Measurements from ENCODE around the gene ZNF534.
"Not testable (repeated sequence)": the region's sequence is repeated elsewhere in the genome, so short reads cannot be mapped to it uniquely, and the experiment has no call there.

The ZNF534 gene

DNA sequence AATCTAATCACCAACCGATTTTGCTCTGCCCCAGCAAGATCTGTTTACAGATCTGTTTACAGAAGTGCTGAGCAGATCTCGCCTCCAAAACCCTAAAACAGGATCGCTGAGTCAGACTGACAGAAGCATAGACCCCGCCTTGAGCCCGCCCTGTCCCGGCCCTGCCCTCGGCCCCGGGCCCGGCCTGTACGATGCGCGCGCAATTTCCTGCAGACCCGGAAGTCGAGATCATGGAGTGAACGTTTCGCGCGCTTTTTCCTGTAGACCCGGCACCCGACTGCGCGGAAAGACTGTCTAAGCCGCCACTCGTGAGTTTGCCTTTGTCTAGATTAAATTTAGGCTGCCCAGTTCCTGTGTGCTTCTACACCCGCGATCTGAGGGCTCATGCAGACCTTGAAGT, at the start of gene ZNF534:
TSS of gene ZNF534 (plus strand) at position 212 of the 400 bp plus-strand sequence. CDS start 2,327 bp downstream, outside the sequence.
- DNase-seq, result no peak

DNA sequence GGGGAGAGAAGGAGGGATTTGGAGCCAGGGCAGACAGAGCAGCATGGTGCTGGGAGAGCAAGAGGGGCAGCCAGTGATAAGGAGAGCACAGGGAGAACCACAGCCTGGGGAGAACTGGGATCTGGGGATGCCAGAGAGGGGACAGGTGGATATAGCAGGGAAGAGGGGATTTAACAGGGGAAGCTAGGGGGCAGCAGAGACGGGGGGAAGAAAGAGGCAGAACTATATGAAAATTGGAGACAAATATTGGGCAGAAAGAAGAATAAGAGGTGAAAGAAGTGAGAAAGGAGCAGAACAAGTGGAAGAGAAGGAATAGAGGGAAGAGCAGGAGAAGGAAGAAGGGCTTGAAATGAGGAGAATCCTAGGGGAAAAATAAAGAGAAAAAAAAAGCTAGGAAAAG, 37.8 kb upstream of the ZNF534 start:
- no peak for DNase-seq

DNA sequence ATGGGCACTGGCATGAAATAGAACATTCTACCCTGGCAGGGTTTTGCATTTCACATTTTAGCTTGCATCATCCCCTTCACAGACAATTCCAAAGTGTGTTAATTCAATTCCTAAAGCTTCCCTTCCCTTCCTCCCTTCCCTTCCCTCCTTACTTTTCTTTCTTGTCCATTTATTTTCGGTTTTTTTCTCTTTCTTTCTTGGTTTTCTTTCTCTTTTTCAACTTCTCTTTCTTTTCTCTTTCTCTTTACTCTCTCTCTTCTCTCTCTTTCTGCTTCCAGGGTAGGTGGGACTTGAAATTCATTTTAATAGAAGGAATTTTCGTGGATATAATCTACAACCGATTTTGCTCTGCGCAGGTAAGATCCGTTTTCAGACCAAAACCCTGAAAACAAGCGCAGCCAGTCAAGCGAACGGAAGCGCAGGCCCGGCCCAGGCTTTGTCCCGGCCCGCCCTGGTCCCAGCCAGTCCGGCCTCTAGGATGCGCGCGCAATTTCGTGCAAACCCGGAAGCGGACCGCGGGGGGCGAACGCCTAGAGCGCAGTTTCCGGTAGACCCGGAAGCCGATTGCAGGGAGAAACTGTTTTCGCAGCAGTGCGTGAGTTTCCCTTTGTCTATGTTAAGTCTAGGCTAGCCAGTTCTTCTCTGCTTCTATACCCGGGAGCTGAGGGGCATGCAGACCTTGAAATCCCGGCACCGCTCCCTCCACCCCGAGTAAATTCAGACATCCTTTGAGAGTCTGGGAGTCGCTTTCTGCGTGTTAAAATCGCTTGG, 31.5 kb upstream of the ZNF534 start, which contains the start of gene ZNF528:
TSS of gene ZNF528 (plus strand) at position 540 of the 771 bp plus-strand sequence. CDS start 4,165 bp downstream, outside the sequence.
- no peak for DNase-seq

DNA sequence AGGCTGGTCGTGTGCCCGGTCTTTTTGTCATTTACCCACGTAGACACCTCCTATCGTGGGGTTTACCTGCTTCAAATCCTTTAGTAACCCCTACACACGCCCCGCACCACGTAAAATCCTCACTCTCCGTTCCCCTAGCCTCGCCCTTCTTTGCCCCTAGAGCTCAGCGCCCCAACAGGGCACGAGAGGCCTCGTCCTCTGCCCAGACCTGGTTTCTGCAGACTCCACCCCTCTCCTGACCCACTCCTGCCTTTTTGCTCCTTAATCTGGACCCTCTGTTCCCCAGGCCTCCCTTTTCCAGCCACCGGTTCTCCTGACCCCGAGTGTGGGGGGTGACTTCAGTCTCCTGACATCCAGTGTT, 30.9 kb upstream of the ZNF534 start:
- DNase-seq, result no peak

DNA sequence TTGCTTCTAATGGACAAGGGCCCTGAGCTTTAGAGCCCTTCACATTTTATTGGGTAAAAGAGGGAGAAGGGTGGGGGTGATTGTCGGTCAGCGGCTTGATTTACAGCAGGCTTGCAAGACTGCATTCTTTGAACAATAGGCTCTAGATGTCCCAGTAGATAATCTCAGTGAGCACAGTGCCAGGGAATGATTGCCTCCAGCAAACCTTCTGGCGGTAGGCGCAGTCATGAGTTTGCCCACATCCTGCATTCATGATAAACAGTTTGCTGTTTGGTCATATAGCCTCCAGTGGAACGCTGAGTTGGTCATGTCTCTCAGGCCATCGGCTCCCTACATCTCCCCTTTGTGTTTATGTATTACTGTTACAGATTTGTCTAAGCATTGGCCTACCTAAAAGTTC, 18.7 kb upstream of the ZNF534 start:
- no peak for DNase-seq

DNA sequence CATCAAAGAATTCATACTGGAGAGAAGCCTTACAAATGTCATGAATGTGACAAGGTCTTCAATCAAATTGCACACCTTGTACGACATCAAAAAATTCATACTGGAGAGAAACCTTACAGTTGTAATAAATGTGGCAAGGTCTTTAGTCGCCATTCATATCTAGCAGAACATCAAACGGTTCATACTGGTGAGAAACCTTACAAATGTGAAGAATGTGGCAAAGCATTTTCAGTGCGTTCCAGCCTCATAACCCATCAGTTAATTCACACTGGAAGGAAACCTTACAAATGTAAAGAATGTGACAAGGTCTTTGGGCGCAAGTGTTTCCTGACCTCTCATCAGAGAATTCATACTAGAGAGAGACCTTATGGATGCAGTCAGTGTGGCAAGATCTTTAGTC, 13.2 kb upstream of the ZNF534 start:
- no peak for DNase-seq

DNA sequence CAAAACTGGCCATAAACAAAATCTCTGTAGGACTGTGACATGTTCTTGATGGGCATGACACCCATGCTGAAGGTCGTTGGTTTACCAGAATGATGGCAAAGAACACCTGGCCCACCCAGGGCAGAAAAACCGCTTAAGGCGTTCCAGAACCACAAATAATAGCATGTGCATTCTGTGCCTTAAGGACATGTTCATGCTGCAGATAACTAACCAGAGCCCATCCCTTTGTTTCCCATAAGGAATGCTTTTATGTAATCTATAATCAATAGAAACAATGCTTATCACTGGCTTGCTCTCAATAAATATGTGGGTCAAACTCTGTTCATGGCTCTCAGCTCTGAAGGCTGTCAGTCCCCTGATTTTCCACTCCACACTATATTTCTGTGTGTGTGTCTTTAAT, 13.2 kb downstream of the ZNF534 start:
- no peak for DNase-seq

DNA sequence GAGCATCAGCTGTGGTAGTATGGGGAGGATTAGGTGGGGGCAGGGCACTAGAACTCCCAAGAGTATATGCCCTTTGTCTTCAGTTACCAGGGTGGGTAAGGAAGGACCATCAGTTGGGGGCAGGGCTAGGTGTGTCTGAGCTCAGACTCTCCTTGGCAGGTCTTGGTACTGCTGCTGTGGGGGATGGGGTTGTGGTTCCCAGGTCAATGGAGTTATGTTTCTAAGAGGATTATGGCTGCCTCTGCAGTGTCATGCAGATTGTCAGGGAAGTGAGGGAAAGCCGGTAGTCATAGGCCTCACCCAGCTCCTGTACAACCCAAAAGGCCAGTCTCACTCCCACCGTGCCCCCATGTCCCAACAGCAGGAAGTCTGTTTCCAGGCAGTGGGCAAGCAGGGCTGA, 15.6 kb downstream of the ZNF534 start:
- no peak for DNase-seq

DNA sequence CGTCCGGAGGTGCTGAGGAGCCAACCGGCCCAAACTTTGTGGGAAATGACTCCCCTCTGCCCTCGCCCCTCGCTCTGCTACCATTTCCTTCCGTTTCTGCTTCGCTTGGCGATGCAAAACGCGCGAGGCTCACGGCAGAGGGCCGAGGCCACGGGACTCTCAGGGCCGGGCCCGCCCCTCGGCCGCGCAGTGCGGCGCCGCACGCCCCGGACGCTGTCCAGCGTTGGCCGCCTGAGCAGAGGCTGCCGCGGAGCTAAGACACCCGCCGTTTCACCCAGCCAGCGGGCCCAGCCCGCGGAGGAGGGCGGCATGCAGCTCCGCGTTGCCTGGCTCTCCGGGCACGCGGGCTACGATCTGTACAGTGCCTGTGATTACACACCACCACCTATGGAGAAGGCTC, 22.3 kb downstream of the ZNF534 start:
- no peak for DNase-seq

DNA sequence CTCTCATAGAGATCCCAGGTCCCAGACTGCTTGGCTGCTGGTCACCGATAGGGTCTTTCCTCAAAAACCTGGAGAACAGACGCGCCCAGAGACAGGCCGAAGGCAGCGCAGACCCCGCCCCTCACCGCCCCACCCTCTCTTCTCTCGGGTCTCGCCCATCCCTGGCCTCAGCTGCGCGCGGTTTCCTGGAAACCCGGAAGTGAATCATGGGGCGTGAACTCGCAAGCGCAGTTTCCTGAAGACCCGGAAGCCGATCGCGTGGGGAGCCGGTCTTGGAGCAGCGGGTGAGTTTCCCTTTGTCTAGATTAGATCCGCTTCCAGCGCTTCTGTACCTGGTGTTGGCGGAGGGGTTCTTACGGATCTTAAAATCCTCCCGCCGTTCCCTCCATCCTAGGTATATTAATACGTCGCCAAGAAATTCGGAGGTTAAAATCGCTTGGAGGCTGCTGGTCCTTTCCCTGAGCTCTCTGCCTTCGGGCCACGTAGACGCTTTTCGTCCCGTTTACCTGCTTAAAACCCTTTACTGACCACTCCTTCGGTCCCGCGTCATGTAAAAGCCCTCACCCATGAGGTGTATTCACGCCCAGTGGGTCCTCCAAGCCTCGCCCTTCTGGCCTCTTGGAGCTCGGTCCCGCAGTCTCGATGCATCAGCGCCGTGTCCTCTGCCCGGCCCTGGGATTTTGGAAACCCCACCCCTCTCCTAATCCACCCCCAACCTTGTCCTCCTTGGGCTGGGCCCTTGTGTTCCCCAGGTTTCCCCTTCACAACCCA, 24.6 kb downstream of the ZNF534 start, which contains the start of gene ZNF578:
TSS of gene ZNF578 (plus strand) at position 230 of the 771 bp plus-strand sequence. CDS start 48,293 bp downstream, outside the sequence.
- no peak for DNase-seq

DNA sequence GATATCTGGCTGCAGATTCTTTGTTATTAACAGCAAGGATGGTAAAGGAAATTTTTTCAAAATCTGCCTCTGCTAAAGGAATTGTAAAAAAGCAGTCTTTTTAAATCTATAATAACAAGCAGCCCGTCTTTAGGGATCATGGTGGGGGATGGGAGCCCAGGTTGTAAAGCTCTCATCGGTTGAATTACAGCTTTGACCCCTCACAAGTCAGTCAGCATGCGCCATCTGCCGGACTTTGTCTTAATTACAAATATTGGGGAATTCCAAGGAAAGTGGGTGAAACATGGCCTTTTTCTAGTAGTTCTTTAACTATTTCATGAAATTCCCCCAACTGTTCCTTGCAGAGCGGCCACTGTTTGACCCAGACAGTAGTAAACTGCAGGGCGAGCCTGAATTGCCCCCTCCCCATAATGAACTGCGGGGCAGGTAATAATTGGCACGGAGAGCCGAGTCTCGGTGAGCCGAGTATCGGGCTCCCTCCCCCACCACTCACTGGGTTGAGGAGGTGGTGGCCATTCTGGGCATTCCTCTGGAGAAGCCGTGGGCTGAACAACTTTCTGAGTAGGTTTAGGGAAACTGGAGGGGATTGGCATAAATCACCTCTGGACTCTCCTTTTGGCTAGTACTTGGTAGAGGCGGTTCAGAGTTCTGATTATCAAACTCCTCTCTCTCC, 36.0 kb downstream of the ZNF534 start:
- no peak for DNase-seq

DNA sequence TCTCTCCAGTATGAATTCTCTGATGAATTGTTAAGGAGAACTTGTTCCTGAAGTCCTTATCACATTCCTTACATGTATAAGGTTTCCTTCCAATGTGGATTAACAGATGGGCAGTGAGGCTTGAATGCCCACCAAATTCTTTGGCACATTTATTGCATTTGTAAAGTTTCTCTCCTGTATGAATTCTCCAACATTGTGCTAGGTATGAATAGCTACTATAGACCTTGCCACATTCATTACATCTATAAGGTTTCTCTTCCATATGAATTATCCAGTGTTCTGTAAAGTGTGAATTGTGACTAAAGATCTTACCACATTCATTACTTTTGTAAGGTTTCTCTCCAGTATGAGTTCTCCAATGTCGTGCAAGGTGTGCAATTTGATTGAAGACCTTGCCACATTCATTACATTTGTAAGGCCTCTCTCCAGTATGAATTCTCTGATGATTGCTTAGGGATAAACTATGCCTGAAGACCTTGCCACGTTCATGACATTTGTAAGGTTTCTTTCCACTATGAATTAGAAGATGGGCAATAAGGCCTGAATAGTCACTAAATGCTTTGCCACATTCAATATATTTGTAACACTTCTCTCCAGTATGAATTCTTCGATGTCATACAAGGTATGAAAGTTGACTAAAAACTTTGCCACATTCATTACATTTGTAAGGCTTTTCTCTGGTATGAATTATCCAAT, 44.9 kb downstream of the ZNF534 start:
- no peak for DNase-seq

DNA sequence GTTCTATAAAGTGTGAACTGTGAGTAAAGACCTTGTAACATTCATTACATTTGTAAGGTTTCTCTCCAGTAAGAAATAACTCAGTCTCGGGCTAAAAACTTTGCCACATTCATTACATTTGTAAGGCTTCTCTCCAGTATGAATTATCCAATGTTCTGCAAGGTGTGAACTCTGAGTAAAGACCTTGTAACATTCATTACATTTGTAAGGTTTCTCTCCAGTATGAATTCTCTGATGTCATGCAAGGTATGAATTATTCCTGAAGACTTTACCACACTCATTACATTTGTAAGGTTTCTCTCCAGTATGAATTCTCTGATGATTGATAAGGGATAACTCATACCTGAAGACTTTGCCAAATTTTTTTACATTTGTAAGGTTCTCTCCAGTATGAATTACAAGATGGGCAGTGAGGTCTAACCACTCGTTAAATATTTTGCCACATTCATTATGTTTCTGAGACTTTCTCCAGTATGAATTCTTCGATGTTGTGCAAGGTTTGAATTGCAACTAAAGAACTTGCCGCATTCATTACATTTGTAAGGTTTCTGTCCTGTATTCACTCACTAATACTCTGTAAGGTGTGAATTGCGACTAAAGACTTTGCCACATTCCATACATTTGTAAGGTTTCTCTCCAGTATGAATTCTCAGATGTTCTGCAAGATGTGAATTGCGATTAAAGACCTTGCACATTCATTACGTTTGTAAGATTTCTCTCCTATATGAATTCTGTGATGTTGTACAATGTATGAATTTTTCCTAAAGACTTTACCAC, 45.6 kb downstream of the ZNF534 start:
- DNase-seq, result no peak

DNA sequence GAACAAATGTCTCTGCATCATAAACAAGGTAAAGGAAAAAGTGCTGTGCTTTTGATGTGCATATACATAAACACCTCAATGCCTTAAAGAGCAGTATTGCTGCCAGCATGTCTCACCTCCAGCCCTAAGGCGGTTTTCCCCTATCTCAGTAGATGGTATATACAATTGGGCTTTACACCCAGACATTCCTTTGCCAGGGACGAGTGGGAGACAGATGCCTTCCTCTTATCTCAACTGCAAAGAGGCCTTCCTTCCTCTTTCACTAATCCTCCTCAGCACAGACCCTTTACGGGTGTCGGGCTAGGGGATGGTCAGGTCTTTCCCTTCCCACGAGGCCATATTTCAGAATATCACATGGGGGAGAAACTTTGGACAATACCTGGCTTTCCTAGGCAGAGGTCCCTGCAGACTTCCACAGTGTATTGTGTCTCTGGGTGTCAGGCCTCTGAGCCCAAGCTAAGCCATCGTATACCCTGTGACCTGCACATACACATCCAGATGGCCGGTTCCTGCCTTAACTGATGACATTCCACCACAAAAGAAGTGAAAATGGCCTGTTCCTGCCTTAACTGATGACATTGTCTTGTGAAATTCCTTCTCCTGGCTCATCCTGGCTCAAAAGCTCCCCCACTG, 55.3 kb downstream of the ZNF534 start:
- DNase-seq, result not testable (repeated sequence)

DNA sequence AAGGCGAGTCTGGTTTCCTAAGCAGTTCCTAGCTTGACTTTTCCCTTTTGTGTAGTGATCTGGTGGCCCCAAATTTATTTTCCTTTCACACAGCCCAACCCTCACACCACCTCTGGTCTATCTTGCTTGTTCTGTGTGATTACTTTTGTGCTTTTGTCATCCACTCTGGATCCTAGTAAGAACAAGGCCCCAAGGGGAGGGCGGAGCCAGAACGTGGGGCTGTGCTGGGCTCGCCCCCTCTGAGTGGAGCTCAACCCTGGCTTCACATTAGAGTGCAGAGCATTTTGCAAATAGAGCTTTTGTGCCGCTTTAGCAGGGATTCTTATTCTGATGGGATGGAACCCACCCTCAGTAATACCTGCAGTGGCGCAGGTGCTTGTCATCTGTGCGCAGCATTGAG, 56.1 kb downstream of the ZNF534 start:
- not testable (repeated sequence) for DNase-seq

DNA sequence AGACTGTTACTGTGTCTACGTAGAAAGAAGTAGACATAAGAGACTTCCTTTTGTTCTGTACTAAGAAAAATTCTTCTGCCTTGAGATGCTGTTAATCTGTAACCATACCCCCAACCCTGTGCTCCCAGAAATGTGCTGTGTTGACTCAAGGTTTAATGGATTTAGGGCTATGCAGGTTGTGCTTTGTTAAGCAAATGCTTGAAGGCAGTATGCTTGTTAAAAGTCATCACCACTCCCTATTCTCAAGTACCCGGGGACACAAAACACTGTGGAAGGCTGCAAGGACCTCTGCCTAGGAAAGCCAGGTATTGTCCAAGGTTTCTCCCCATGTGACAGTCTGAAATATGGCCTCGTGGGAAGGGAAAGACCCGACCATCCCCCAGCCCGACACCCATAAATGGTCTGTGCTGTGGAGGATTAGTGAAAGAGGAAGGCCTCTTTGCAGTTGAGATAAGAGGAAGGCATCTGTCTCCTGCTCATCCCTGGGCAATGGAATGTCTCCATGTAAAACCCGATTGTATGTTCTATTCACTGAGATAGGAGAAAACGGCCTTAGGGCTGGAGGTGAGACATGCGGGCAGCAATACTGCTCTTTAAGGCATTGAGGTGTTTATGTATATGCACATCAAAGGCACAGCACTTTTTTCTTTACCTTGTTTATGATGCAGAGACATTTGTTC, 56.8 kb downstream of the ZNF534 start:
- not testable (repeated sequence) for DNase-seq

DNA sequence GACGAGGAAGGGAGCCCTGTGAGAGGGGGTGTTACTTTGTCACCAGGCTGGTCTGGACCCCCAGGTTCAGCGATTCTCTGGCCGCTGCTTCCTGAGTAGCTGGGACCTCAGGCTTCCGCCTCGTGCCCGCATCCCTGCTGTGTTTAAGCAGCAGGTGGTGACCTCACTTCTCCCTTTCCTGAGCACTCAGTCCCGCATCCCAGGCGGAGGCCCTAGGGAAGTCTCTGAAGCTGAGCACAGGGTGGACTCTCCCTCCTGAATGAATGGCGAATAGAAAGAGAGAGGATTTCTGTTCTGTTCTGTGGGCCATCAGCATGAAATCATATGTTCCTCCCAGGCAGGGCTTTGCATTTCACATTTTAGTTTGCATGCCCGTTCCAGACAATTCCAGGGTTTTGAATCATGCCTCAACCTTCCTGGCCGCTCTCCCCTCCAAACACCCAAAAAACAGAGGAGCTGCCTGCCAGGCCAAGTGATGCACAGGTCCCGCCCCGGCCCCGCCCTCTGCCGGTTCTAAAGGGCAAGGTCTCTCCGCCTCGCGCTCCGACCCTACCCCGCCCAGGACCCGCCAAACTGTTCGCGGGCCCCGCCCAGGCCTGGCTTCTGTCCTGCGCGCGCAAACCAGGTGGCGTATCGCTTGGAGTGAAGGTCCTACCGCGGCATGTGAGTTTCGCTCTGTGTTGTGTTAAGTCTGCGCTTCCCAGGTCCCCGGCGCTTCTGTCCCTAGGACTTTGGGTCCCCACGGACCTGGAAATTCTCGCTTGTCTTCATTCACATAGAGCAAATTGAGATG, 63.4 kb downstream of the ZNF534 start:
- DNase-seq, result no peak

DNA sequence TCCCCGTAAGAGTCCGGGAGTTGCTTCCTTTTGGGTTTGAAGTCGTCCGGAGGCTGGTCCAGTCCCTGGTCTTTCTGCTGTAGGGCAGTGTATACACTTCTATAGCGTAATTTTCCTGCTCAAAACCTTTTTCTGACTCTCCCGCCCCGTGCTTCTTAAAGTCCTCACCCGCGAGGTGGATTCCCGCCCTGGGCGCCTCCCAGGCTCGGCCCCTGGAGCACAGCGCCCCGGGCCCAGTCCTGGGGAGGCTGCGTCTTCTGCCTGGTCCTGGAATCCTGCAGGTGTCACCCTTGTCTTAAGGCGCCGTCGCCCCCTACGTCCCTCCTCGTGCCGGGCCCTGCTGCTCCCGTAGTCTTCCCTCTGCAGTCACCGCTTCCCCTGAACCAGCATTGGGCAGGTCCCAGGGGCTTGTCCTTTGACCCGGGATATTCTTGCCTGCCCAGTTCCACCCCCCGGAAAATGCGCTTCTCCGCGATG, 64.1 kb downstream of the ZNF534 start:
- DNase-seq, result no peak

DNA sequence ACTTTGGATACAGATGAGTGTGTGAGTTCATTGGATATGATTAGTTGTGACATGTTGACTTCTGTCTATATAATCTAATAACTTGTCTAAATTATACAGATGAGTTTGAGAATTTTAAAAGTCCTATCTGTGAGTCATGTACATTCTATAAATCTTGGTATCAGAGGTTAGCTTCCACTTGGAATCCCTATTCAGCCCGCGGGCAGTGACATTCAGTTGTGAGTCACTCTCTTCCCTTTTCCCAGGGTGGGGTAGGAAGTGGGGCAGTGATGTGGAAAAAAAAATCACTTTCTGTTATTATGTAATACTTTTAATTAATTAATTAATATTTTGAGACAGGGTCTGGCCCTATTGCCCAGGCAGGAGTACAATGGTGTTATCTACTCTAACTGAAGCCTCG, 65.6 kb downstream of the ZNF534 start:
- DNase-seq, result no peak

DNA sequence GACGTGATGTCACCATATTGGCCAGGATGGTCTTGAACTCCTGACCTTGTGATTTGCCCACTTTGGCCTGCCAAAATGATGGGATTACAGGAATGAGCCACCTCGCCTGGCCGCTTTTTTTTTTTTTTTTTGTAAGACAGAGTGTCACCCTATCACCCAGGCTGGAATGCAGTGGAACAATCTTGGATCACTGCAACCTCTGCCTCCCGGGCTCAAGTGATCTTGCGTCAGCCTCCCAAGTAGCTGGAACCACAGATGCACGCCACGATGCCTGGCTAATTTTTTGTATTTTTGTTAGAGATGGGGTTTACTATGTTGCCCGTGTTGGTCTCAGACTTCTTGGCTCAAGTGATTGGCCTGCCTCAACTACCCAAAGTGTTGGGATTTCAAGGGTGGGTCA, 69.6 kb downstream of the ZNF534 start:
- no peak for DNase-seq
